Measurements from ENCODE around the gene FNDC5. TPM values are rescaled to one million over a fixed set of nuclear protein-coding genes. Genes with fewer than 3 reads are reported as not detected.

FNDC5 gene
- total RNA-seq, 1 experiment from 2014 or later = 4.5 TPM

DNA sequence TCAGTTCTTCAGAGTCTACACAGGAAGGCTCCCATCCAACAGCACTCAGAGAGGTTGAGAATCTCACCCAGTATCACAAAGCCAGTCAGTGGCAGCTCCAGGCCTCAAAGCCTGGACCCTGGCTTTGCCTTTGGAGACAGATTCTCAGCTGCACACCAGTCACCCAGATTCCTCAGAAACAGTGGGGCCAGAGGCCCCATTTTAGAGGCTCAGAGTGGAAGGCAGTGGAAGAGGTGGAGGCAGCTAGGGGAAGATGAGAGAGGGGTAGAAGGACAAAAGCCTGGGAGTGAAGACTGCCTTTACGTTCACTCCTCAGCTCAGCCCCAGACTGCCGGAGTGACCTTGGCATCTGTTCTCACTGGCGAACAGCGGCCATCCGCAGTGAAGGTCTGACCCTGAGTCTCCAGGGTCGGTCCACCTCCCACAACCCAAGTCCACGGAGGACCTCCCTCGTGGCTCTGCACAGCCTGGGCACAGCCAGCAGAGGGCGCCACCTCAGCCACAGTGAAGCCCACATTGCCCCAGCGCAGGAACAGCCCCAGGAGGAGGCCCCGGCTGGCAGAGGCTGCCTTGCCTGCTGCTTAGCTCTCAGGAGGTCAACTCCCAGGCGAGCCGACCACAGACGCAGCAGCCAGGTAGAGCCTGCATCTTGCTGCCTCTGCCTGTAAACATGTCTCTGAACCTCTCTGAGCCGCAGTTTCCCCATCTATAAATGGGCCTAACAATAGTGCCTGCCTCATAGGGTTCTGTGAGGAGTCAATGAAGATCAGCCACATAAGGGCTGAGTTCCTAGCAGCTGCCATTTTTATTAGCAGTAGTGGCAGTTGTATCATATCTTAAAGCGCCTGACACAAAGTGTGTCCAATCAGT is 5.9 kb upstream of the FNDC5 start:
- no peak overlapping the region for H2BK120ac ChIP-seq (ENCODE audit: low read depth, low read length, poor library complexity, severe bottlenecking)
- Mint-ChIP-seq H3K9me3 (no peaks in the 10 kb centered on the region), H3K27ac (no peak overlapping the region), H3K27me3 (ENCODE audit: low read depth) (peaks cover 18% of the 10 kb centered on the region), H3K4me1 (peaks cover 31 to 51% of the 10 kb centered on the region in 2 experiments), H3K36me3 (ENCODE audit: insufficient read depth in 1 of 3, low read depth in 3 of 3) (no peaks in the 10 kb centered on the region), H3K4me3 (0 out of 5 replicates have a peak overlapping the region, but pooled peaks of 1 of the 2 experiments have one; percentile 3)
- no peak overlapping the region for H3T11ph ChIP-seq (ENCODE audit: low read length)
- no peak overlapping the region for H3K27ac ChIP-seq (ENCODE audit: insufficient read length, low read depth, low read length)
- peaks cover 4% of the 10 kb centered on the region; the same call in 1 of the 2 replicates for H3K27me3 ChIP-seq (ENCODE audit: insufficient read depth, low read length)
- peaks cover 3% of the 10 kb centered on the region; the same call in 1 of the 2 replicates for H3K4me1 ChIP-seq (ENCODE audit: insufficient read depth, low read length)
- H2AFZ ChIP-seq (ENCODE audit: low read length) = no peak overlapping the region
- no peak overlapping the region for H3K9ac ChIP-seq (ENCODE audit: extremely low read depth, insufficient read length, low read length)
- H3K79me1 ChIP-seq (ENCODE audit: insufficient read depth, low read depth, low read length, poor library complexity, severe bottlenecking) = no peaks in the 10 kb centered on the region
- H2BK20ac ChIP-seq (ENCODE audit: low read depth, low read length, poor library complexity, severe bottlenecking) = no peak overlapping the region
- no CpG with 5 or more reads among the region's 16 CpGs for WGBS (ENCODE audit: extremely low coverage, insufficient read length, low lambda C conversion rate)
- peak; percentile 74 for DNase-seq
- no peaks in the 10 kb centered on the region for H3K23me2 ChIP-seq (ENCODE audit: insufficient read length, low read depth, low read length, poor library complexity, severe bottlenecking)
- no peaks in the 10 kb centered on the region for H3K9me3 ChIP-seq (ENCODE audit: control insufficient read depth, low read depth, low read length)
- H2BK12ac ChIP-seq (ENCODE audit: insufficient read length, low read depth, low read length) = no peak overlapping the region
- no peak overlapping the region for H4K8ac ChIP-seq (replicated peaks; ENCODE audit: insufficient read length, low read depth, low read length)
- TF ChIP-seq, protein P1, sequence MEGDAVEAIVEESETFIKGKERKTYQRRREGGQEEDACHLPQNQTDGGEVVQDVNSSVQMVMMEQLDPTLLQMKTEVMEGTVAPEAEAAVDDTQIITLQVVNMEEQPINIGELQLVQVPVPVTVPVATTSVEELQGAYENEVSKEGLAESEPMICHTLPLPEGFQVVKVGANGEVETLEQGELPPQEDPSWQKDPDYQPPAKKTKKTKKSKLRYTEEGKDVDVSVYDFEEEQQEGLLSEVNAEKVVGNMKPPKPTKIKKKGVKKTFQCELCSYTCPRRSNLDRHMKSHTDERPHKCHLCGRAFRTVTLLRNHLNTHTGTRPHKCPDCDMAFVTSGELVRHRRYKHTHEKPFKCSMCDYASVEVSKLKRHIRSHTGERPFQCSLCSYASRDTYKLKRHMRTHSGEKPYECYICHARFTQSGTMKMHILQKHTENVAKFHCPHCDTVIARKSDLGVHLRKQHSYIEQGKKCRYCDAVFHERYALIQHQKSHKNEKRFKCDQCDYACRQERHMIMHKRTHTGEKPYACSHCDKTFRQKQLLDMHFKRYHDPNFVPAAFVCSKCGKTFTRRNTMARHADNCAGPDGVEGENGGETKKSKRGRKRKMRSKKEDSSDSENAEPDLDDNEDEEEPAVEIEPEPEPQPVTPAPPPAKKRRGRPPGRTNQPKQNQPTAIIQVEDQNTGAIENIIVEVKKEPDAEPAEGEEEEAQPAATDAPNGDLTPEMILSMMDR (conservative IDR thresholded peaks at IDR 0.05) = peak; percentile 91
- H3K4me2 ChIP-seq (ENCODE audit: insufficient read depth, insufficient read length, low read length) = peak overlapping the region; percentile 11
- no peaks in the 10 kb centered on the region for H3K79me2 ChIP-seq (ENCODE audit: insufficient read depth, low read length)
- no peak overlapping the region for H4K5ac ChIP-seq (ENCODE audit: insufficient read length, low read depth, low read length)
- no peak overlapping the region for H3K18ac ChIP-seq (ENCODE audit: insufficient read length, low read depth, low read length)
- no peak overlapping the region for H3K23ac ChIP-seq (ENCODE audit: insufficient read length, low read depth, low read length)
- no peaks in the 10 kb centered on the region for H4K20me1 ChIP-seq (ENCODE audit: control insufficient read depth, insufficient read depth, insufficient read length)
- no peak overlapping the region for H2BK15ac ChIP-seq (ENCODE audit: low read depth, low read length)
- H4K91ac ChIP-seq (ENCODE audit: insufficient read length, low read depth, low read length) = no peak overlapping the region
- no peak overlapping the region for H2BK5ac ChIP-seq (ENCODE audit: insufficient read length, low read length)
- H2AK5ac ChIP-seq (ENCODE audit: insufficient read length, low read length) = no peak overlapping the region
- H3K56ac ChIP-seq (ENCODE audit: insufficient read length, low read depth, low read length) = no peak overlapping the region
- no peak overlapping the region for H3K4ac ChIP-seq (ENCODE audit: low read depth, low read length)
- H3K14ac ChIP-seq (ENCODE audit: insufficient read depth, low read length) = no peak overlapping the region
